K562 (cell line): ENCODE data around the gene ARF4. TPM values are rescaled to one million over a fixed set of nuclear protein-coding genes. Genes with fewer than 3 reads are reported as not detected.

Experiments used
- ATAC-seq: fragments of 200-7000 bp; cut with Tn5 transposase; 3 replicates; pipeline ENCODE4 v1.9.1; 2020; ENCODE audit warnings: moderate library complexity
- BruUV-seq: library from RNA; stranded (reverse); fragments of 400-500 nt; replicated peaks from 2 replicates; lab custom pipeline; 2021; lab: Mats Ljungman, UMichigan
- CTCF ChIA-PET: fragments of 300-600 bp; formaldehyde crosslinking; extraction: SDS; loops from one replicate; lab custom pipeline; 2021; ENCODE audit warnings: low intra/inter-chr PET ratio; lab: Yijun Ruan, JAX
- POLR2A ChIA-PET: fragments of 300-600, 350-650 bp; sonication (Branson Sonifier 250); formaldehyde crosslinking; extraction: SDS; loops from one replicate; lab custom pipeline; 2021; ENCODE audit warnings: antibody characterized with exemption, inconsistent platforms; lab: Yijun Ruan, JAX
- DNase-seq, 4 experiments: peaks; one replicate each; pipeline versions ENCODE4 v3.0.0 to v3.0.0-alpha.2; 2011 to 2018; ENCODE audit warnings: low spot score in 3 of 4, mixed read lengths in 3 of 4; ENCODE audit errors: extremely low read depth in 1 of 4
- FAIRE-seq: peaks from 2 replicates; lab custom pipeline; 2011; peaks lifted over from hg19 to GRCh38; lab: Jason Lieb, UNC
- H2AFZ ChIP-seq: 2 replicates; pipeline ENCODE4 v1.6.0; 2011; ENCODE audit warnings: low read depth, low read length, control low read depth, inconsistent platforms
- H3K27ac ChIP-seq: fragments of 200-600 bp; 3 replicates; pipeline ENCODE4 v1.8.0; 2011; ENCODE audit warnings: low read depth, mild to moderate bottlenecking, control low read depth, inconsistent platforms, low read length, moderate library complexity, mixed read lengths; ENCODE audit errors: extremely low read depth
- H3K27me3 ChIP-seq, 2 experiments: fragments of 300-600 bp in 1 of 2; 2 replicates in 1 of 2; 3 replicates in 1 of 2; pipeline versions ENCODE4 v1.6.0 to v1.8.0; 2011; ENCODE audit warnings: inconsistent platforms in 2 of 2, low read length in 2 of 2, mild to moderate bottlenecking in 1 of 2, mixed read lengths in 1 of 2, moderate library complexity in 1 of 2; ENCODE audit not compliant: control insufficient read depth in 2 of 2, insufficient read depth in 2 of 2
- H3K36me3 ChIP-seq: fragments of 300-600 bp; 3 replicates; pipeline ENCODE4 v1.8.0; 2011; ENCODE audit warnings: mild to moderate bottlenecking, low read length, inconsistent platforms; ENCODE audit not compliant: control insufficient read depth, insufficient read depth
- H3K4me1 ChIP-seq, 2 experiments: fragments of 200-600 bp in 1 of 2; replicated peaks in 1 of 2; 2 replicates in 1 of 2; 3 replicates in 1 of 2; pipeline versions ENCODE4 v1.5.1 to v1.8.0; 2011; ENCODE audit warnings: inconsistent platforms in 2 of 2, low read length in 2 of 2, mild to moderate bottlenecking in 1 of 2, mixed read lengths in 1 of 2, moderate library complexity in 1 of 2; ENCODE audit not compliant: control insufficient read depth in 2 of 2, insufficient read depth in 2 of 2
- H3K4me2 ChIP-seq: 2 replicates; pipeline ENCODE4 v1.6.1; 2011; ENCODE audit warnings: low read length, control low read depth, inconsistent platforms, mixed read lengths; ENCODE audit not compliant: insufficient read depth
- H3K4me3 ChIP-seq: fragments of 200-600 bp; sonication (generic), shearing (Covaris generic); 2 replicates; pipeline ENCODE4 v1.5.1; 2016; ENCODE audit warnings: control low read depth, inconsistent platforms
- H3K79me2 ChIP-seq: fragments of 200-600 bp; 3 replicates; pipeline ENCODE4 v1.8.0; 2011; ENCODE audit warnings: low read length, inconsistent platforms; ENCODE audit not compliant: control insufficient read depth, insufficient read depth
- H3K9ac ChIP-seq, 2 experiments: 2 replicates each; pipeline versions ENCODE4 v1.6.0 to v1.6.1; 2011; ENCODE audit warnings: low read depth in 2 of 2, low read length in 2 of 2, control low read depth in 1 of 2, inconsistent platforms in 1 of 2, mild to moderate bottlenecking in 1 of 2, mixed read lengths in 1 of 2; ENCODE audit not compliant: insufficient read depth in 1 of 2
- H3K9me1 ChIP-seq: one replicate; pipeline ENCODE4 v1.6.0; 2011; ENCODE audit warnings: inconsistent platforms, mild to moderate bottlenecking, low read length, moderate library complexity; ENCODE audit not compliant: control insufficient read depth, insufficient read depth
- H3K9me3 ChIP-seq: replicated peaks from 2 replicates; pipeline ENCODE4 v1.5.1; 2011; ENCODE audit warnings: low read depth, low read length, inconsistent platforms; ENCODE audit not compliant: control insufficient read depth, insufficient read depth
- H4K20me1 ChIP-seq: replicated peaks from 2 replicates; pipeline ENCODE4 v1.6.1; 2011; ENCODE audit warnings: low read length, inconsistent platforms, mixed read lengths; ENCODE audit not compliant: control insufficient read depth, insufficient read depth
- GTF3C2 ChIP-seq: IDR thresholded peaks from 3 replicates; pipeline ENCODE4 v1.6.1; 2011; ENCODE audit warnings: borderline replicate concordance, mild to moderate bottlenecking, moderate library complexity; ENCODE audit not compliant: insufficient read length; ENCODE audit errors: extremely low read depth
- RAD51 ChIP-seq: fragments of 450-650 bp; IDR thresholded peaks from 2 replicates; pipeline ENCODE4 v1.7.1; 2016; ENCODE audit warnings: low read depth, mild to moderate bottlenecking, borderline replicate concordance
- ZNF512 ChIP-seq: IDR thresholded peaks from 2 replicates; pipeline ENCODE4 v1.6.1; 2016; ENCODE audit warnings: missing genetic modification characterization, missing compliant biosample characterization
- ZNF696 ChIP-seq: fragments of 250-450 bp; sonication (Bioruptor Pico); conservative IDR thresholded peaks from 2 replicates; pipeline ENCODE4 v1.4.0; 2020; ENCODE audit warnings: mild to moderate bottlenecking, moderate library complexity
- WGBS: fragments of 100-300 bp; shearing (Covaris generic); methylation state at CpG from one replicate; pipeline ENCODE4 v1.1.6; 2016; ENCODE audit warnings: low coverage, mixed read lengths; ENCODE audit not compliant: insufficient coverage; ENCODE audit errors: missing lambda C conversion rate; 5-methylcytosine and 5-hydroxymethylcytosine counted together
- in situ Hi-C: fragments of 300-500 bp; cut with MboI; formaldehyde crosslinking; loops from 4 replicates; pipeline ENCODE4 v1.15.0; 2018; ENCODE audit warnings: inconsistent platforms, mixed read lengths
- intact Hi-C: fragments of 100-400 bp; cut with micrococcal nuclease; formaldehyde crosslinking; loops from 2 replicates; pipeline ENCODE4 v1.14.2; 2022
- polyA plus RNA-seq, 8 experiments: library from polyadenylated mRNA; depleted of rRNA in 4 of 8; stranded (reverse) in 5 of 8; unstranded in 3 of 8; fragments of >200 nt; fragmentation: Nextera tagmentation in 2 of 8; fragmentation: Illumina TruSeq in 1 of 8; extraction: Ambion mirVana in 2 of 8; extraction: Trizol in 1 of 8; gene quantifications; 2 replicates each; pipeline versions ENCODE4 v1.2.1 to v1.2.3, GENCODE V29; 2011 to 2014; ENCODE audit warnings: inconsistent platforms in 1 of 8, missing spikeins in 1 of 8
- total RNA-seq, 7 experiments: library from RNA; depleted of rRNA in 6 of 7; stranded (reverse); fragments of >200 nt in 6 of 7; fragmentation: Illumina TruSeq in 2 of 7; extraction: Trizol in 2 of 7; gene quantifications; 2 replicates each; pipeline versions ENCODE4 v1.2.1 to v1.2.3, GENCODE V29; 2011 to 2021; ENCODE audit warnings: low replicate concordance in 1 of 7

The ARF4 gene
- total and polyA plus RNA-seq, 9 of the 15 experiments (the other 6 are each of a cell fraction or from before 2014, with no cell fraction given), result 41.1 to 273 (median 83.8) TPM

GRCh38 chr3:57600195-57600594 is 3.1 kb upstream of the ARF4 start:
- BruUV-seq, result no TSS peak
- CTCF ChIA-PET, result interaction anchor here (0.6 kb wide), 1 partner anchor 139 kb away, joined by 5 read pairs; no protein-coding TSS in a partner anchor
- intact Hi-C loops (no loop called here), in situ Hi-C loops (no loop called here)
- H3K9me1 ChIP-seq, result no peaks in the 10 kb centered on the region
- FAIRE-seq (no peak), DNase-seq (no peak), ATAC-seq (no peak)
- POLR2A ChIA-PET, result no interaction called here
- peaks cover 3% of the 10 kb centered on the region; the same call in 1 of the 2 replicates for H3K9me3 ChIP-seq
- WGBS, result 40% methylated on average over 1 of the region's 2 CpGs
- H4K20me1 ChIP-seq, result peaks cover 3% of the 10 kb centered on the region
- H3K36me3 ChIP-seq, result peaks cover 5% of the 10 kb centered on the region; the same call in 2 of the 3 replicates
- H3K27me3 ChIP-seq, result no peaks in the 10 kb centered on the region
- no peak overlapping the region for H3K27ac ChIP-seq
- no peak overlapping the region for H3K4me3 ChIP-seq
- no peak overlapping the region for H3K9ac ChIP-seq
- peaks cover 6 to 9% of the 10 kb centered on the region in 2 experiments; a peak in 3 of 5 replicates for H3K4me1 ChIP-seq
- H3K79me2 ChIP-seq, result peaks cover 33% of the 10 kb centered on the region
- no peak overlapping the region for H2AFZ ChIP-seq
- H3K4me2 ChIP-seq, result no peak overlapping the region
- TF ChIP-seq GTF3C2, result no peak
- TF ChIP-seq ZNF696 (CRISPR knock-in tag), result no peak
- TF ChIP-seq ZNF512 (tag), result peak; percentile 88
- TF ChIP-seq RAD51, result no peak
